Measurements from ENCODE around the gene CDCA3. TPM values are rescaled to one million over a fixed set of nuclear protein-coding genes. Genes with fewer than 3 reads are reported as not detected.

Gene CDCA3
- total and polyA plus RNA-seq, 2 of the 13 experiments (the other 11 are each of a cell fraction or from before 2014, with no cell fraction given) = 32.7 to 56.5 TPM

GRCh38 chr12:6867413-6868210 lies 16.5 kb upstream of the CDCA3 start, which contains the start of gene TPI1 (continued):
- TF ChIP-seq, protein P1, sequence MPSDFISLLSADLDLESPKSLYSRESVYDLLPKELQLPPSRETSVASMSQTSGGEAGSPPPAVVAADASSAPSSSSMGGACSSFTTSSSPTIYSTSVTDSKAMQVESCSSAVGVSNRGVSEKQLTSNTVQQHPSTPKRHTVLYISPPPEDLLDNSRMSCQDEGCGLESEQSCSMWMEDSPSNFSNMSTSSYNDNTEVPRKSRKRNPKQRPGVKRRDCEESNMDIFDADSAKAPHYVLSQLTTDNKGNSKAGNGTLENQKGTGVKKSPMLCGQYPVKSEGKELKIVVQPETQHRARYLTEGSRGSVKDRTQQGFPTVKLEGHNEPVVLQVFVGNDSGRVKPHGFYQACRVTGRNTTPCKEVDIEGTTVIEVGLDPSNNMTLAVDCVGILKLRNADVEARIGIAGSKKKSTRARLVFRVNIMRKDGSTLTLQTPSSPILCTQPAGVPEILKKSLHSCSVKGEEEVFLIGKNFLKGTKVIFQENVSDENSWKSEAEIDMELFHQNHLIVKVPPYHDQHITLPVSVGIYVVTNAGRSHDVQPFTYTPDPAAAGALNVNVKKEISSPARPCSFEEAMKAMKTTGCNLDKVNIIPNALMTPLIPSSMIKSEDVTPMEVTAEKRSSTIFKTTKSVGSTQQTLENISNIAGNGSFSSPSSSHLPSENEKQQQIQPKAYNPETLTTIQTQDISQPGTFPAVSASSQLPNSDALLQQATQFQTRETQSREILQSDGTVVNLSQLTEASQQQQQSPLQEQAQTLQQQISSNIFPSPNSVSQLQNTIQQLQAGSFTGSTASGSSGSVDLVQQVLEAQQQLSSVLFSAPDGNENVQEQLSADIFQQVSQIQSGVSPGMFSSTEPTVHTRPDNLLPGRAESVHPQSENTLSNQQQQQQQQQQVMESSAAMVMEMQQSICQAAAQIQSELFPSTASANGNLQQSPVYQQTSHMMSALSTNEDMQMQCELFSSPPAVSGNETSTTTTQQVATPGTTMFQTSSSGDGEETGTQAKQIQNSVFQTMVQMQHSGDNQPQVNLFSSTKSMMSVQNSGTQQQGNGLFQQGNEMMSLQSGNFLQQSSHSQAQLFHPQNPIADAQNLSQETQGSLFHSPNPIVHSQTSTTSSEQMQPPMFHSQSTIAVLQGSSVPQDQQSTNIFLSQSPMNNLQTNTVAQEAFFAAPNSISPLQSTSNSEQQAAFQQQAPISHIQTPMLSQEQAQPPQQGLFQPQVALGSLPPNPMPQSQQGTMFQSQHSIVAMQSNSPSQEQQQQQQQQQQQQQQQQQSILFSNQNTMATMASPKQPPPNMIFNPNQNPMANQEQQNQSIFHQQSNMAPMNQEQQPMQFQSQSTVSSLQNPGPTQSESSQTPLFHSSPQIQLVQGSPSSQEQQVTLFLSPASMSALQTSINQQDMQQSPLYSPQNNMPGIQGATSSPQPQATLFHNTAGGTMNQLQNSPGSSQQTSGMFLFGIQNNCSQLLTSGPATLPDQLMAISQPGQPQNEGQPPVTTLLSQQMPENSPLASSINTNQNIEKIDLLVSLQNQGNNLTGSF (CRISPR knock-in tag; IDR thresholded peaks at IDR 0.05) = no peak
- TF ChIP-seq ZNF720 (CRISPR knock-in tag; IDR thresholded peaks at IDR 0.05) = no peak
- TF ChIP-seq ZNF788 (CRISPR knock-in tag; IDR thresholded peaks at IDR 0.05; ENCODE audit: borderline replicate concordance) = no peak
- TF ChIP-seq AKNA (CRISPR knock-in tag; IDR thresholded peaks at IDR 0.05; ENCODE audit: borderline replicate concordance) = no peak
- no peak for TF ChIP-seq ZNF253 (CRISPR knock-in tag; IDR thresholded peaks at IDR 0.05; ENCODE audit: borderline replicate concordance)
- TF ChIP-seq XRCC5 (optimal IDR thresholded peaks at IDR 0.05; ENCODE audit: low read length) = no peak
- TF ChIP-seq TGIF2 (CRISPR knock-in tag; IDR thresholded peaks at IDR 0.05) = no peak
- no peak for TF ChIP-seq PRDM4 (CRISPR knock-in tag; IDR thresholded peaks at IDR 0.05; ENCODE audit: borderline replicate concordance)
- TF ChIP-seq SAP130 (CRISPR knock-in tag; IDR thresholded peaks at IDR 0.05; ENCODE audit: low read depth) = peak; percentile 62
- TF ChIP-seq, protein P2, sequence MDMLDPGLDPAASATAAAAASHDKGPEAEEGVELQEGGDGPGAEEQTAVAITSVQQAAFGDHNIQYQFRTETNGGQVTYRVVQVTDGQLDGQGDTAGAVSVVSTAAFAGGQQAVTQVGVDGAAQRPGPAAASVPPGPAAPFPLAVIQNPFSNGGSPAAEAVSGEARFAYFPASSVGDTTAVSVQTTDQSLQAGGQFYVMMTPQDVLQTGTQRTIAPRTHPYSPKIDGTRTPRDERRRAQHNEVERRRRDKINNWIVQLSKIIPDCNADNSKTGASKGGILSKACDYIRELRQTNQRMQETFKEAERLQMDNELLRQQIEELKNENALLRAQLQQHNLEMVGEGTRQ (IDR thresholded peaks at IDR 0.05; ENCODE audit: low read depth, low read length) = no peak
- TF ChIP-seq, protein P2 (CRISPR knock-in tag; IDR thresholded peaks at IDR 0.05; ENCODE audit: borderline replicate concordance) = no peak
- no peak; the same call in 1 of the 2 replicates for TF ChIP-seq ZNF317 (CRISPR knock-in tag; IDR thresholded peaks at IDR 0.05)
- no peak for TF ChIP-seq HMG20B (CRISPR knock-in tag; conservative IDR thresholded peaks at IDR 0.05)

Measured in HepG2 (cell line).